PFSK-1 (cell line): ENCODE measurements around the gene HM13.

ENCODE experiments used
- FOXP2 ChIP-seq: optimal IDR thresholded peaks from 2 replicates; pipeline ENCODE3; 2011; ENCODE audit warnings: borderline replicate concordance, control low read depth, inconsistent platforms; ENCODE audit not compliant: insufficient read depth; ENCODE audit errors: extremely low read length, extremely low read depth
- POLR2AphosphoS5 ChIP-seq: IDR thresholded peaks from 2 replicates; pipeline ENCODE4 v1.6.1; 2012; ENCODE audit warnings: low read depth, mild to moderate bottlenecking, control low read depth, low read length, moderate library complexity
- SIN3A ChIP-seq: IDR thresholded peaks from 2 replicates; pipeline ENCODE4 v1.6.1; 2012; ENCODE audit warnings: mild to moderate bottlenecking, low read length, moderate library complexity, borderline replicate concordance; ENCODE audit not compliant: insufficient read depth
- TAF1 ChIP-seq: IDR thresholded peaks from 2 replicates; pipeline ENCODE4 v1.6.1; 2012; ENCODE audit warnings: low read length, control low read depth, borderline replicate concordance; ENCODE audit not compliant: insufficient read depth
- TF ChIP-seq, protein P1 (sequence below), 2 experiments: IDR thresholded peaks; 2 replicates each; pipeline versions ENCODE4 v1.6.1 to v1.8.0; 2011 to 2012; ENCODE audit warnings: low read depth in 2 of 2, low read length in 2 of 2, control low read depth in 1 of 2, inconsistent platforms in 1 of 2, mild to moderate bottlenecking in 1 of 2, moderate library complexity in 1 of 2; ENCODE audit not compliant: insufficient read depth in 1 of 2

Gene HM13

DNA sequence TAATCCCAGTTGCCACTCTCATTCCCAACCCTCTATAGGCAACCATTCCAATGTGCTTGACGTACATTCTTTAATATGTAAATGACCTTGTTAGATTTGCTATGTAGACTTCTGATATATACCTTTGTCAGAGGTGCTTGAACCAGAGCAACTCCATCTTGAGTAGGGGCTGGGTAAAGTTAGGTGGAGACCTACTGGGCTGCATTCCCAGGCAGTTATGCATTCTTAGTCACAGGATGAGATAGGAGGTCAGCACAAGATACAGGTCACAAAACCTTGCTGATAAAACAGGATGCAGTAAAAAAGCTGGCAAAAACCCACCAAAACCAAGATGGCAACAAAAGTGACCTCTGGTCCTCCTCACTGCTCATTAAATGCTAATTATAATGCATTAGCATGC lies 8.3 kb upstream of the HM13 start:
- no peak for TF ChIP-seq POLR2AphosphoS5

DNA sequence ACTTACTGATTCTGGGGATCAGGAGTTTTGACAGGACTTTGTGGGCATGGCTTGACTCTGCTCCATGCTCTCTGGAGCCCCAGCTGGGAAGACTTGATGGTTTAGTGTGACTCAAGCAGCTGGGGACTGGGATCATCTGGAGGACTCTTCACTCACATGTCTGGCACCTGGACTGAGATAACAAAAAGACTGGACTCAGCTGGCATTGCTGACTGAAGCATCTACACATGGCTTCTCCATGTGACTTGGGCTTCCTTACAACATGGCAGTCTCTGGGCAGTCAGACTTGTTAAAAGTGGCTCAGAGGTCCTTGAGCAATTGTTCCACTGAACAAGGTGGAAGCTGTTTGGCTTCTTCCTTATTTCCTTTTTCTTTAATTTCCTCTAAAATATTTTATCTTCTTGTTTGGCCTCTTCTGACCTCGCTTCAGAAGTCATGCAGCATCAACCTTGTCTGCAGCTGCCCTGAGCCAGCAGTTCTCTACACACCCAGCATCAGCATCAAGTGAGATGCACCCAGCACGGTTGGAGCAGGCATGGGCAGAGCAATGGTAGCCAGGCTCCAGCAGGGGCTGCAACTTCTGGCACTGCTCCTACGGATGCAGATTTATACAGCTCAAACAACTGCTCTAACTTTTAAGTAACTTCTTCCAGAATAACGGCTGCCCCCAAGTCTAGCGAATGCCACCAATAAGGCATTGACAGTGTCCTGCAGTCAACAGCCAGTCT lies 5.6 kb upstream of the HM13 start:
- no peak for TF ChIP-seq FOXP2
- TF ChIP-seq TAF1 = no peak
- TF ChIP-seq SIN3A = no peak
- TF ChIP-seq, protein P1, sequence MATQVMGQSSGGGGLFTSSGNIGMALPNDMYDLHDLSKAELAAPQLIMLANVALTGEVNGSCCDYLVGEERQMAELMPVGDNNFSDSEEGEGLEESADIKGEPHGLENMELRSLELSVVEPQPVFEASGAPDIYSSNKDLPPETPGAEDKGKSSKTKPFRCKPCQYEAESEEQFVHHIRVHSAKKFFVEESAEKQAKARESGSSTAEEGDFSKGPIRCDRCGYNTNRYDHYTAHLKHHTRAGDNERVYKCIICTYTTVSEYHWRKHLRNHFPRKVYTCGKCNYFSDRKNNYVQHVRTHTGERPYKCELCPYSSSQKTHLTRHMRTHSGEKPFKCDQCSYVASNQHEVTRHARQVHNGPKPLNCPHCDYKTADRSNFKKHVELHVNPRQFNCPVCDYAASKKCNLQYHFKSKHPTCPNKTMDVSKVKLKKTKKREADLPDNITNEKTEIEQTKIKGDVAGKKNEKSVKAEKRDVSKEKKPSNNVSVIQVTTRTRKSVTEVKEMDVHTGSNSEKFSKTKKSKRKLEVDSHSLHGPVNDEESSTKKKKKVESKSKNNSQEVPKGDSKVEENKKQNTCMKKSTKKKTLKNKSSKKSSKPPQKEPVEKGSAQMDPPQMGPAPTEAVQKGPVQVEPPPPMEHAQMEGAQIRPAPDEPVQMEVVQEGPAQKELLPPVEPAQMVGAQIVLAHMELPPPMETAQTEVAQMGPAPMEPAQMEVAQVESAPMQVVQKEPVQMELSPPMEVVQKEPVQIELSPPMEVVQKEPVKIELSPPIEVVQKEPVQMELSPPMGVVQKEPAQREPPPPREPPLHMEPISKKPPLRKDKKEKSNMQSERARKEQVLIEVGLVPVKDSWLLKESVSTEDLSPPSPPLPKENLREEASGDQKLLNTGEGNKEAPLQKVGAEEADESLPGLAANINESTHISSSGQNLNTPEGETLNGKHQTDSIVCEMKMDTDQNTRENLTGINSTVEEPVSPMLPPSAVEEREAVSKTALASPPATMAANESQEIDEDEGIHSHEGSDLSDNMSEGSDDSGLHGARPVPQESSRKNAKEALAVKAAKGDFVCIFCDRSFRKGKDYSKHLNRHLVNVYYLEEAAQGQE (IDR thresholded peaks at IDR 0.05; ENCODE audit: insufficient read depth in 1 of 2, low read depth in 2 of 2, low read length in 2 of 2) = no peak
- TF ChIP-seq POLR2AphosphoS5 = no peak

DNA sequence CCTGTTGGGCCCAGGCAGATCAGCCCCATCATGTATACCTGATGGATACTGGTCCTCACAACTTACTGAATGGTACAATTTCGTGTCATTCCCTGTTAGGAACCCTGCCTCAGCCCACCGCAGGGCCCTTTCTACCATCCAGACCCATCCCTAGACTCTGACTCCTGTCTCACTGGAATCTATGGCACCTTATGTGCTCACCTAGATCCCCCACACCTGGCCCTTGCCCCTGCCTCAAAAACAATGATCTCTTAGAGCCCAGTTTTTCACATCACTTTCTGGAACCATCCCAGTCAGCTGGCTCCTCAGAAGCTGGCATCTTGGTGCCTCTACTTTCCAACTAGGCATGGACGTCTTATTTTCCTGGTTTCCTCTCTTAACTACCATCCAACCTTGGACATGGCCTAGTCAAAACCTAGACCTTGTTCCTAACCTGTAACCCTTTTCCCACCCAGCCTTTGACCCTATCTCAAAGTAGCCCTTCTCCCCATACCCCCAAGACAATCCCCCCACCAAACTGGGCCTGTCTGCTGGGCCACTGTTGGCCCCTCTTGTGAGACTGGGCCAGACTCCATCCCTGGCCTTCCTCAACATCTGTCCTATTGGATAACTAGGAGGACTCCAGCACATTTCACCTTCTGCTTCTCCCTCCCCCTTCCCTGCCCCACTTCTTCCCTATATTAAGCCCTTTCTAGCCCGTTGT lies 981 bp downstream of the HM13 start:
- TF ChIP-seq FOXP2 = no peak
- TF ChIP-seq SIN3A = no peak
- TF ChIP-seq TAF1 = no peak
- TF ChIP-seq POLR2AphosphoS5 = no peak
- TF ChIP-seq, protein P1 (IDR thresholded peaks at IDR 0.05; ENCODE audit: insufficient read depth in 1 of 2, low read depth in 2 of 2, low read length in 2 of 2) = no peak

DNA sequence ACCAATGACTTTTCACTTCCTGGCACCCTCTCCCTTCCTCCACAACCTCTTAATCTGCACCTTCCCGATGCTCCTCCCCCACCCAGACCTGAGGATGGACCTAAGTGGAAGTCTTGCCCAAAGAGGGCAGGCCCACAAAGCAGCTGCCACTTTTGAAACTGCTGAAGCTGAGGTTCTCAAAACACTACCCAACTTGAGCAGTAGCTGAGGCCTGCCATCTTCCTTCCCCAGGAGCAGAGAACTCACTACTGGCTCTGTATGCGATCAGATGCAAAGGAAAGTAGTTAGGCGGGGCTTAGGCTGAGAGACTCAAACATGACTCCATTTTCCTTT lies 1.5 kb downstream of the HM13 start:
- no peak for TF ChIP-seq FOXP2
- no peak for TF ChIP-seq POLR2AphosphoS5
- no peak for TF ChIP-seq SIN3A
- TF ChIP-seq, protein P1 (IDR thresholded peaks at IDR 0.05; ENCODE audit: insufficient read depth in 1 of 2, low read depth in 2 of 2, low read length in 2 of 2) = no peak
- TF ChIP-seq TAF1 = no peak

DNA sequence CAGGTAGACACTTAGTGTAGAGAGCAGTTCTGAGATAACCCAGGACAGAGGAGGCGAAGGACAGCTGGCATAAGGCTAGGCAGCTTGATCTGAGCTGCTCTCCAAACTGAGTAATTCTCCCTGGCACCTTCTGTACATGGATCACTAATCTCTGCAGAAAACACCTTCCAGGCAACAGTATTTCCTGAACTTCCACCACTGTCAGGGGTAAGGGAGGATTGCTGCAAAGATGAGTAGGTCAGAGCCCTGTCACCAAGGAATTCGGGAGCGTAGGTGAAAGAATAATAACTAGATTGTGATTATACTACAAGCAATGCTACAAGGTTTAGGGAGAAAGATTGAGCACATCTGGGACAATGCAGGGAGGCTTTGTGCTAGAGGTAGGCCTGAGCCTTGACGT lies 1.9 kb downstream of the HM13 start:
- no peak for TF ChIP-seq SIN3A
- no peak for TF ChIP-seq FOXP2
- TF ChIP-seq, protein P1 (IDR thresholded peaks at IDR 0.05; ENCODE audit: insufficient read depth in 1 of 2, low read depth in 2 of 2, low read length in 2 of 2) = no peak
- no peak for TF ChIP-seq TAF1
- TF ChIP-seq POLR2AphosphoS5 = no peak
